Panc1 (cell line): ENCODE data around the gene DDX21. TPM values are rescaled to one million over a fixed set of nuclear protein-coding genes. Genes with fewer than 3 reads are reported as not detected.
"Not testable (repeated sequence)": the region's sequence is repeated elsewhere in the genome, so short reads cannot be mapped to it uniquely, and the experiment has no call there.

Experiments
- ATAC-seq: fragments of 200-7000 bp; cut with Tn5 transposase; 2 replicates; pipeline ENCODE4 v1.9.1; 2020; ENCODE audit warnings: mild to moderate bottlenecking, moderate library complexity
- BruUV-seq: library from RNA; stranded (reverse); fragments of 400-500 nt; replicated peaks from 2 replicates; lab custom pipeline; 2021; lab: Mats Ljungman, UMichigan
- CTCF ChIA-PET: fragments of 300-600 bp; sonication (Branson Sonifier 250); formaldehyde crosslinking; loops from one replicate; lab custom pipeline; 2022; ENCODE audit warnings: antibody characterized with exemption; lab: Charles Lee
- POLR2A ChIA-PET: fragments of 300-600 bp; sonication (Branson Sonifier 250); formaldehyde crosslinking; loops from one replicate; lab custom pipeline; 2022; ENCODE audit warnings: antibody characterized with exemption; lab: Charles Lee
- DNase-seq: peaks from one replicate; pipeline ENCODE4 v3.0.0-alpha.2; 2010; ENCODE audit warnings: low read depth, low spot score
- H3K27ac ChIP-seq: 2 replicates; pipeline ENCODE4 v1.5.1; 2011; ENCODE audit warnings: mild to moderate bottlenecking, low read length, inconsistent platforms
- H3K27me3 ChIP-seq: fragments of 200-500 bp; sonication (Bioruptor generic); 2 replicates; pipeline ENCODE4 v1.6.0; 2014; ENCODE audit warnings: low read length, inconsistent platforms; ENCODE audit not compliant: control insufficient read depth, insufficient read depth
- H3K36me3 ChIP-seq: fragments of 200-500 bp; sonication (Bioruptor generic); 2 replicates; pipeline ENCODE4 v1.5.1; 2014; ENCODE audit warnings: inconsistent platforms, mild to moderate bottlenecking, low read length, moderate library complexity; ENCODE audit not compliant: control insufficient read depth, insufficient read depth
- H3K4me1 ChIP-seq: 2 replicates; pipeline ENCODE4 v1.5.1; 2011; ENCODE audit warnings: inconsistent platforms, mild to moderate bottlenecking, low read length, moderate library complexity; ENCODE audit not compliant: control insufficient read depth, insufficient read depth
- H3K4me3 ChIP-seq, 2 experiments: 2 replicates each; pipeline ENCODE4 v1.5.1; 2011 to 2012; ENCODE audit warnings: low read depth in 2 of 2, low read length in 2 of 2, mild to moderate bottlenecking in 2 of 2, inconsistent platforms in 1 of 2, moderate library complexity in 1 of 2
- H3K9me3 ChIP-seq: fragments of 200-500 bp; sonication (Bioruptor generic); 2 replicates; pipeline ENCODE4 v1.5.1; 2014; ENCODE audit warnings: low read depth, mild to moderate bottlenecking, inconsistent platforms, low read length, moderate library complexity; ENCODE audit not compliant: control insufficient read depth, insufficient read depth
- CTCF ChIP-seq: fragments of 450-650 bp; IDR thresholded peaks from 2 replicates; pipeline ENCODE4 v1.5.1; 2017; ENCODE audit warnings: mild to moderate bottlenecking
- POLR2AphosphoS5 ChIP-seq: IDR thresholded peaks from 2 replicates; pipeline ENCODE4 v1.6.1; 2012; ENCODE audit warnings: mild to moderate bottlenecking, low read depth, low read length, moderate library complexity
- REST ChIP-seq, 2 experiments: IDR thresholded peaks; 2 replicates each; pipeline ENCODE4 v1.6.1; 2011 to 2012; ENCODE audit warnings: low read depth in 2 of 2, control low read depth in 1 of 2, low read length in 1 of 2, mild to moderate bottlenecking in 1 of 2, moderate library complexity in 1 of 2; ENCODE audit not compliant: insufficient read depth in 1 of 2
- SIN3A ChIP-seq: IDR thresholded peaks from 2 replicates; pipeline ENCODE4 v1.6.1; 2012; ENCODE audit warnings: low read depth, mild to moderate bottlenecking, low read length, moderate library complexity, borderline replicate concordance; ENCODE audit not compliant: insufficient read depth
- TCF7L2 ChIP-seq: IDR thresholded peaks from 2 replicates; pipeline ENCODE4 v1.6.1; 2011; ENCODE audit warnings: mild to moderate bottlenecking, low read depth, low read length, inconsistent platforms
- in situ Hi-C: cut with HindIII; loops from 2 replicates; pipeline ENCODE4 v1.10.0; 2016; ENCODE audit warnings: low sequenced_read_pairs, low pct_unique_long_range_greater_than_20kb
- intact Hi-C: fragments of 100-400 bp; cut with micrococcal nuclease; formaldehyde crosslinking; loops from one replicate; pipeline ENCODE4 v1.10.0; 2022; ENCODE audit not compliant: unreplicated experiment
- total RNA-seq: library from RNA; stranded (reverse); gene quantifications from one replicate; pipeline ENCODE4 v1.2.1, GENCODE V29; 2021; ENCODE audit not compliant: unreplicated experiment

Gene DDX21
- total RNA-seq, 1 experiment from 2014 or later = 172 TPM

- Histone ChIP-seq H3K27ac (no peak overlapping the region), H3K9me3 (no peaks in the 10 kb centered on the region), H3K27me3 (no peaks in the 10 kb centered on the region), H3K36me3 (peaks cover 27% of the 10 kb centered on the region), H3K4me3 (no peak overlapping the region), H3K4me1 (no peaks in the 10 kb centered on the region)
- ChIA-PET POLR2A (no interaction called here), CTCF (no interaction called here)
- intact Hi-C loops = no loop called here
- ATAC-seq = no peak
- no peak for DNase-seq
- BruUV-seq = no TSS peak
- TF ChIP-seq TCF7L2 (no peak), SIN3A (no peak)
- in situ Hi-C loops = no loop called here
Measured at GRCh38 chr10:69009360-69009759, 53.4 kb downstream of the DDX21 start.

GRCh38 chr10:69010151-69010640 is 54.2 kb downstream of the DDX21 start:
- POLR2A ChIA-PET = no interaction called here

GRCh38 chr10:69012778-69013177 is 56.8 kb downstream of the DDX21 start:
- POLR2A ChIA-PET = interaction anchor here (0.5 kb wide), 1 partner anchor 637 kb away, joined by 4 read pairs; no protein-coding TSS in a partner anchor
- in situ Hi-C loops, CTCF ChIA-PET, intact Hi-C loops, DNase-seq, H3K4me1 ChIP-seq, H3K9me3 ChIP-seq, H3K27ac ChIP-seq, H3K27me3 ChIP-seq, H3K4me3 ChIP-seq, ATAC-seq, BruUV-seq: not testable (repeated sequence)
- H3K36me3 ChIP-seq = peaks cover 16% of the 10 kb centered on the region; the same call in 1 of the 2 replicates

More at GRCh38 chr10:69010151-69010640, 54.2 kb downstream of the DDX21 start:
- in situ Hi-C loops = no loop called here
- Histone ChIP-seq H3K4me3 (no peak overlapping the region), H3K4me1 (no peaks in the 10 kb centered on the region), H3K27ac (no peak overlapping the region), H3K27me3 (no peaks in the 10 kb centered on the region), H3K9me3 (no peaks in the 10 kb centered on the region), H3K36me3 (peaks cover 24% of the 10 kb centered on the region)
- no peak for DNase-seq
- BruUV-seq = no TSS peak
- CTCF ChIA-PET = no interaction called here
- ATAC-seq = no peak
- intact Hi-C loops = no loop called here
- TF ChIP-seq REST (IDR thresholded peaks at IDR 0.05; ENCODE audit: insufficient read depth in 1 of 2, low read depth in 2 of 2, low read length in 1 of 2) = no peak
- TF ChIP-seq CTCF = no peak
- TF ChIP-seq TCF7L2 = no peak
- no peak for TF ChIP-seq POLR2AphosphoS5
- no peak for TF ChIP-seq SIN3A
